GM12878 (cell line): ENCODE results near the gene TEKT5. TPM values are rescaled to one million over a fixed set of nuclear protein-coding genes. Genes with fewer than 3 reads are reported as not detected.

Source experiments
- ATAC-seq: fragments of 200-7000 bp; cut with Tn5 transposase; 3 replicates; pipeline ENCODE4 v1.9.1; 2020; ENCODE audit warnings: mild to moderate bottlenecking, moderate library complexity
- BruUV-seq: library from RNA; stranded (reverse); fragments of 400-500 nt; replicated peaks from 2 replicates; lab custom pipeline; 2021; lab: Mats Ljungman, UMichigan
- CTCF ChIA-PET: fragments of 300-600 bp; sonication (Branson Sonifier 250); formaldehyde crosslinking; extraction: SDS; loops from one replicate; lab custom pipeline; 2021; ENCODE audit warnings: inconsistent platforms; lab: Yijun Ruan, JAX
- POLR2A ChIA-PET: fragments of 350-600 bp; formaldehyde crosslinking; extraction: SDS; loops from one replicate; lab custom pipeline; 2021; ENCODE audit warnings: inconsistent platforms; lab: Charles Lee
- RAD21 ChIA-PET: fragments of 300-600 bp; sonication (Branson Sonifier 250); formaldehyde crosslinking; loops from one replicate; lab custom pipeline; 2023; ENCODE audit warnings: antibody characterized with exemption; ENCODE audit not compliant: unreplicated experiment; lab: Charles Lee
- SMC1A ChIA-PET: fragments of 300-600 bp; sonication (Branson Sonifier 250); formaldehyde crosslinking; loops from one replicate; lab custom pipeline; 2023; ENCODE audit not compliant: unreplicated experiment, uncharacterized antibody; lab: Charles Lee
- DNase-seq: peaks from one replicate; pipeline ENCODE4 v3.0.0-alpha.2; 2011; ENCODE audit warnings: low read depth, low spot score
- FAIRE-seq: peaks from 3 replicates; lab custom pipeline; 2011; peaks lifted over from hg19 to GRCh38; lab: Jason Lieb, UNC
- H2AFZ ChIP-seq: 2 replicates; pipeline ENCODE4 v1.6.0; 2011; ENCODE audit warnings: low read depth, low read length, control low read depth; ENCODE audit not compliant: control insufficient read depth
- H3K27ac ChIP-seq: 2 replicates; pipeline ENCODE4 v1.5.1; 2011; ENCODE audit warnings: control low read depth; ENCODE audit not compliant: control insufficient read depth, insufficient read depth
- H3K27me3 ChIP-seq, 2 experiments: replicated peaks in 1 of 2; 2 replicates each; pipeline versions ENCODE4 v1.6.0 to v1.6.1; 2011; ENCODE audit warnings: low read length in 1 of 2; ENCODE audit not compliant: control insufficient read depth in 2 of 2, insufficient read depth in 2 of 2
- H3K36me3 ChIP-seq, 2 experiments: 2 replicates each; pipeline ENCODE4 v1.5.1; 2011; ENCODE audit warnings: low read length in 1 of 2; ENCODE audit not compliant: control insufficient read depth in 2 of 2, insufficient read depth in 2 of 2
- H3K4me1 ChIP-seq: 2 replicates; pipeline ENCODE4 v1.6.1; 2011; ENCODE audit warnings: mild to moderate bottlenecking, low read length, moderate library complexity, mixed read lengths; ENCODE audit not compliant: control insufficient read depth, insufficient read depth
- H3K4me2 ChIP-seq: 2 replicates; pipeline ENCODE4 v1.6.0; 2011; ENCODE audit warnings: control low read depth; ENCODE audit not compliant: control insufficient read depth, insufficient read depth
- H3K4me3 ChIP-seq: fragments of 200-600 bp; sonication (generic); 2 replicates; pipeline ENCODE4 v1.5.1; 2016
- H3K79me2 ChIP-seq: 2 replicates; pipeline ENCODE4 v1.6.0; 2011; ENCODE audit warnings: low read length; ENCODE audit not compliant: control insufficient read depth, insufficient read depth
- H3K9ac ChIP-seq: 2 replicates; pipeline ENCODE4 v1.8.0; 2011; ENCODE audit warnings: low read length, control low read depth, mixed read lengths; ENCODE audit not compliant: control insufficient read depth, insufficient read depth
- H3K9me3 ChIP-seq: replicated peaks from 3 replicates; pipeline ENCODE4 v1.5.1; 2011; ENCODE audit warnings: mild to moderate bottlenecking, low read length; ENCODE audit not compliant: control insufficient read depth, insufficient read depth
- H4K20me1 ChIP-seq: 2 replicates; pipeline ENCODE4 v1.6.0; 2011; ENCODE audit not compliant: control insufficient read depth, insufficient read depth
- CHD2 ChIP-seq: IDR thresholded peaks from 2 replicates; pipeline ENCODE4 v1.6.1; 2011; ENCODE audit warnings: low read depth, low read length, improper control_type of control experiment, borderline replicate concordance
- GABPA ChIP-seq: IDR thresholded peaks from 2 replicates; pipeline ENCODE4 v1.6.1; 2014; ENCODE audit warnings: antibody characterized with exemption, low read depth, mild to moderate bottlenecking, inconsistent platforms
- IRF3 ChIP-seq: fragments of 450-650 bp; IDR thresholded peaks from 2 replicates; pipeline ENCODE4 v1.6.1; 2014; ENCODE audit warnings: mild to moderate bottlenecking
- MXI1 ChIP-seq: fragments of 150-350 bp; IDR thresholded peaks from 2 replicates; pipeline ENCODE4 v1.6.1; 2011; ENCODE audit warnings: low read depth, mild to moderate bottlenecking, inconsistent platforms, low read length, improper control_type of control experiment
- SRF ChIP-seq, 2 experiments: IDR thresholded peaks; 2 replicates each; pipeline ENCODE4 v1.6.1; 2011; ENCODE audit warnings: low read depth in 2 of 2, low read length in 2 of 2, mild to moderate bottlenecking in 1 of 2, moderate library complexity in 1 of 2
- TARDBP ChIP-seq: IDR thresholded peaks from 2 replicates; pipeline ENCODE4 v1.6.1; 2016; ENCODE audit warnings: borderline replicate concordance
- WGBS: methylation state at CpG from one replicate; pipeline ENCODE4 v1.1.6; 2016; ENCODE audit warnings: low lambda C conversion rate; ENCODE audit not compliant: insufficient replicate concordance, insufficient coverage; ENCODE audit errors: missing lambda C conversion rate; 5-methylcytosine and 5-hydroxymethylcytosine counted together
- in situ Hi-C: fragments of 300-500 bp; cut with MboI; formaldehyde crosslinking; loops from 9 replicates; pipeline ENCODE4 v1.14.3; 2018; ENCODE audit warnings: mixed read lengths
- intact Hi-C: fragments of 100-400 bp; cut with micrococcal nuclease; formaldehyde crosslinking; loops from one replicate; pipeline ENCODE4 v1.14.2; 2022; ENCODE audit not compliant: unreplicated experiment
- polyA plus RNA-seq, 11 experiments: library from polyadenylated mRNA; depleted of rRNA in 4 of 11; unstranded in 6 of 11; stranded (reverse) in 5 of 11; fragments of >200 nt; fragmentation: Nextera tagmentation in 4 of 11; fragmentation: Illumina TruSeq in 1 of 11; extraction: Ambion mirVana in 4 of 11; extraction: Trizol in 1 of 11; gene quantifications; 1 replicate in 1 of 11; 2 replicates in 10 of 11; pipeline versions ENCODE4 v1.2.1 to v1.2.3, GENCODE V29; 2011 to 2016; ENCODE audit warnings: inconsistent platforms in 2 of 11, missing spikeins in 2 of 11, low read depth in 1 of 11
- total RNA-seq, 4 experiments: library from RNA; depleted of rRNA in 3 of 4; stranded (reverse); fragments of >200 nt in 3 of 4; fragmentation: Illumina TruSeq in 1 of 4; extraction: Trizol in 1 of 4; gene quantifications; 2 replicates each; pipeline versions ENCODE4 v1.2.1 to v1.2.3, GENCODE V29; 2013 to 2021

The TEKT5 gene
- total and polyA plus RNA-seq, 10 of the 15 experiments (the other 5 are each of a cell fraction or from before 2014, with no cell fraction given) = 0.19 to 2.2 (median 0.68) TPM; not detected in 1

GRCh38 chr16:10660950-10661635 lies 33.6 kb downstream of the TEKT5 start:
- FAIRE-seq = no peak
- ChIA-PET RAD21 (no interaction called here), CTCF (interaction anchor here (0.7 kb wide), 1 partner anchor 15 kb away, joined by 3 read pairs; no protein-coding TSS in a partner anchor), POLR2A (no interaction called here), SMC1A (interaction anchor here (3.0 kb wide), 1 partner anchor 12 kb away, joined by 7 read pairs; no protein-coding TSS in a partner anchor)
- in situ Hi-C loops (no loop called here), intact Hi-C loops (no loop called here)
- no peak for TF ChIP-seq MXI1
- TF ChIP-seq IRF3 = no peak
- TF ChIP-seq TARDBP = no peak
- TF ChIP-seq GABPA = no peak
- TF ChIP-seq SRF (IDR thresholded peaks at IDR 0.05; ENCODE audit: low read depth in 2 of 2, low read length in 2 of 2) = no peak
- TF ChIP-seq CHD2 = no peak
- WGBS = 57% methylated on average over 8 of the region's 8 CpGs
- Histone ChIP-seq H3K79me2 (no peaks in the 10 kb centered on the region), H3K9me3 (no peaks in the 10 kb centered on the region), H3K4me2 (no peak overlapping the region), H3K9ac (no peak overlapping the region), H3K27ac (no peak overlapping the region), H4K20me1 (no peaks in the 10 kb centered on the region), H3K4me1 (peaks cover 5% of the 10 kb centered on the region; the same call in 1 of the 2 replicates), H3K27me3 (0 out of 4 replicates have a peak, but pooled peaks cover 0 to 3% of the 10 kb centered on the region in 2 experiments), H3K4me3 (no peak overlapping the region), H2AFZ (no peak overlapping the region), H3K36me3 (no peaks in the 10 kb centered on the region)
- DNase-seq = no peak
- no TSS peak for BruUV-seq
- ATAC-seq = no peak
